Measurements from ENCODE around the gene DLL1.

The DLL1 gene

GRCh38 chr6:170280689-170281045 lies 10.2 kb downstream of the DLL1 start:
- DNase-seq (ENCODE audit: low spot score) = no peak
- TF ChIP-seq, protein P1, sequence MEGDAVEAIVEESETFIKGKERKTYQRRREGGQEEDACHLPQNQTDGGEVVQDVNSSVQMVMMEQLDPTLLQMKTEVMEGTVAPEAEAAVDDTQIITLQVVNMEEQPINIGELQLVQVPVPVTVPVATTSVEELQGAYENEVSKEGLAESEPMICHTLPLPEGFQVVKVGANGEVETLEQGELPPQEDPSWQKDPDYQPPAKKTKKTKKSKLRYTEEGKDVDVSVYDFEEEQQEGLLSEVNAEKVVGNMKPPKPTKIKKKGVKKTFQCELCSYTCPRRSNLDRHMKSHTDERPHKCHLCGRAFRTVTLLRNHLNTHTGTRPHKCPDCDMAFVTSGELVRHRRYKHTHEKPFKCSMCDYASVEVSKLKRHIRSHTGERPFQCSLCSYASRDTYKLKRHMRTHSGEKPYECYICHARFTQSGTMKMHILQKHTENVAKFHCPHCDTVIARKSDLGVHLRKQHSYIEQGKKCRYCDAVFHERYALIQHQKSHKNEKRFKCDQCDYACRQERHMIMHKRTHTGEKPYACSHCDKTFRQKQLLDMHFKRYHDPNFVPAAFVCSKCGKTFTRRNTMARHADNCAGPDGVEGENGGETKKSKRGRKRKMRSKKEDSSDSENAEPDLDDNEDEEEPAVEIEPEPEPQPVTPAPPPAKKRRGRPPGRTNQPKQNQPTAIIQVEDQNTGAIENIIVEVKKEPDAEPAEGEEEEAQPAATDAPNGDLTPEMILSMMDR (IDR thresholded peaks at IDR 0.05; ENCODE audit: extremely low read depth, missing control alignments) = no peak

- TF ChIP-seq, protein P1 (IDR thresholded peaks at IDR 0.05; ENCODE audit: extremely low read depth, missing control alignments) = no peak
Observed at GRCh38 chr6:170279977-170280688, 10.7 kb downstream of the DLL1 start.

DNA sequence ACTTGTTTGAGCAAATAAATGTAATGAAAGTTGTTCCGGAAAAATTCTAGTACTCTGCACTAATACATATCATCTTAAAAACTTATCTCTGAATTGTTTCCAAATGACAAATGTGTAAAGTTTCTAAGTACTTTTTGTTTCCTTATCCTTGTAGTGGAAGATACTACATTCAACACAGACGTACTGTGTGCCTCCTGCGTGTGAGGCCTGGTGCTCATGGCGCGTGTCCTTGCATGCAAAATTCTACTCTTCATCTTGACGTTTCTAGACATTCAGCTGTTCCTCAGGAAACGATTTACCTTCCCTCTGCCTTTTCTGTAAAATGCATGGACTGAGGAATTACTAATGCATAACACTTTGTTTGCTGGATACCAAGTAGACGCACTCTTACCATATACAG lies 11.5 kb downstream of the DLL1 start:
- TF ChIP-seq, protein P1 (IDR thresholded peaks at IDR 0.05; ENCODE audit: extremely low read depth, missing control alignments) = no peak
- DNase-seq (ENCODE audit: low spot score) = no peak

More at GRCh38 chr6:170279977-170280688, 10.7 kb downstream of the DLL1 start:
- DNase-seq (ENCODE audit: low spot score) = peak; percentile 74

GRCh38 chr6:170278743-170279094 lies 12.2 kb downstream of the DLL1 start:
- no peak for DNase-seq (ENCODE audit: low spot score)
- TF ChIP-seq, protein P1 (IDR thresholded peaks at IDR 0.05; ENCODE audit: extremely low read depth, missing control alignments) = no peak

GRCh38 chr6:170277893-170278742 lies 12.8 kb downstream of the DLL1 start:
- no peak for DNase-seq (ENCODE audit: low spot score)
- TF ChIP-seq, protein P1 (IDR thresholded peaks at IDR 0.05; ENCODE audit: extremely low read depth, missing control alignments) = no peak

DNA sequence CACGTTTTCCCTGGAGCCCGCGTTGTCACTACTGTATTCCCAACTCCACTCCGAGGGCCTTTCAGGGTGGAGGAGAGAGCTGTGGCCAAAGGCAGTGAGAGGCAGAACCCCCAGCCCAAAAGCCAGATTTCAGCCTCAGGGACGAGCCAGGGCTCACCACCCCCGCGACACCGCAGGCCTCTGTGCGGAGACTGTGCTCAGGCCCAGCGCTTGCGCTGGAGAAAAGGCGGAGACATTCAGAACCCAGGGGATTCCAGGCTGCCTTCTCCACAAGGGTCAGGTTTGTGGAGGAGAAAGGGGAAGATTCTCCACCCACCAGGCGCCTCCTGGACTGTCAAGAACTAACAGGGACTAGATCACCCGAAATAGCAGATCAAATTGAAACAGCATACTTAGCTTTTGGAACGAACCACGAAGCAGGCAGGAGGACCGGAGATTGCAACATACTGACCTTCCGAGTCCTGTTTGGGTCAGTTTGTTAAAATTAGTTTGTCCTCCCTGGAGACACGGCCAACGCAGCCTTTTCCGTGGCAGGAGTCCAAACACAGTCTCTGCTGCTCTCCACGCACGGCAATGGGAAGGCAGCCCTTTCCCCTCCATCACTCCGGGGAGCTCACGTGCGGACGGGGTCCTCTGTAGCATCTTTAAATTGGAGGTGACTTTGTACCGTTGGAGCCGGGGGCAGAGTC lies 14.4 kb downstream of the DLL1 start:
- DNase-seq (ENCODE audit: low spot score) = no peak

More for the DNA sequence above, 14.4 kb downstream of the DLL1 start:
- TF ChIP-seq, protein P1 (IDR thresholded peaks at IDR 0.05; ENCODE audit: extremely low read depth, missing control alignments) = no peak
